KBM-7 (cell line): ENCODE data around the gene SPACA7.

Source experiments
- DNase-seq: peaks from one replicate; pipeline ENCODE4 v3.0.0-alpha.2; 2015
- in situ Hi-C: fragments of 300-500 bp; cut with MboI; formaldehyde crosslinking; loops from 2 replicates; pipeline ENCODE4 v1.14.3; 2020; ENCODE audit warnings: low sequenced_read_pairs, low pct_unique_long_range_greater_than_20kb, mixed read lengths

Gene SPACA7

DNA sequence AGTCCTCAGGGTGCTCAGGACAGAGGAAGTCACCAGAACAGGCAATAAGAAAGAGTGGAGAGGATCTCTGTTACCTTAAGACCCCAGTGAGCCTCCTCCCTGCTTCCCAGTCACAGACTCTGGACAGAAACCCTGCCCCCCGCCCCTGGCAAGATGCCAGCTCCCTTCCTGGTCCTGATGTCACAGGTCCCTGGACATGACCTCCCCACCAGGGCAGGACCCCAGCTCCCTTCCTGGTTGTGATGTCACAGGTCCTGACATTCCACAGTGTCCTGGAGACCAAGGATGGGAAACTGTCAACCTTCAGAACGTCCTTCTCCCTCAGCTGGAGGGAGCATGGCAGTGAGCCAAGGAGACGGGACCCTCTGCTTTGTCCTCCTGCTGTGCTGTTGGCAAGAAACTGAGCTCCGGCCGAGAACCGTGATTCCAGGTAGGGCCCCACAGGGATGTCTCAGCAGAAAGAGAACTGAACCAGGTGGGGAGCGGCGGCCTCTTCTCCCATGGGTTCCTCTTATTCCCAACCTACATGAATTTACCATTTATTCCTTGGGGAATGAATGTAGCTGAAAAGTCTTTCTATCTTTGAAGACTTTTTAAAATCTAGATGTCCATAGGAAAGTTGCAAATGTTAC is at the start of gene SPACA7:
Gene SPACA7 (plus strand): TSS at position 306 of the 632 bp plus-strand sequence. CDS start 31 bp downstream, at position 337.
- no peak for DNase-seq
- in situ Hi-C loops: no loop called here

- in situ Hi-C loops: no loop called here
These were observed 49.3 kb upstream of the SPACA7 start for GRCh38 chr13:112326821-112327370.

DNA sequence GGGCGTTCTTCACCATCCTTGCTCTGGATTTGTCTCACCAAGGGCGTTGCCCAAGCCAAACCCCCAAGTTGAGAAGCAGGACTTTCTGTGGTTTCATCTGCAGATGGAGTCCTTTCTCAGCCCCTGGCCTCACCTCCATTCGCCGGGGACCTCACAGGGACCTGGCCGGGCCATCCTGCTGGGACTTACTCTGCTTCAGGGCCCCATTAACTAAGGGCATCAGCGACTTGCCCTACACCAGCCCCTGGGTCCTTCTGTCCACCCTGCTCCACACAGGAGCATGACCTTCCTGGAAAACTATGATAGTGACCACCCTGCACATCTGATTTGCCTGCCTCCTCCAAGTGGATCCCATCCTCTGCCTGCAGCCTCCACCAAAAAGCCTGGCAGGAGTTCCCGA is 47.2 kb upstream of the SPACA7 start:
- no peak for DNase-seq
- in situ Hi-C loops: no loop called here

More at GRCh38 chr13:112326821-112327370, 49.3 kb upstream of the SPACA7 start:
- DNase-seq: no peak

- no peak for DNase-seq
- in situ Hi-C loops: no loop called here
These were observed 46.8 kb upstream of the SPACA7 start for GRCh38 chr13:112329376-112329775.

DNA sequence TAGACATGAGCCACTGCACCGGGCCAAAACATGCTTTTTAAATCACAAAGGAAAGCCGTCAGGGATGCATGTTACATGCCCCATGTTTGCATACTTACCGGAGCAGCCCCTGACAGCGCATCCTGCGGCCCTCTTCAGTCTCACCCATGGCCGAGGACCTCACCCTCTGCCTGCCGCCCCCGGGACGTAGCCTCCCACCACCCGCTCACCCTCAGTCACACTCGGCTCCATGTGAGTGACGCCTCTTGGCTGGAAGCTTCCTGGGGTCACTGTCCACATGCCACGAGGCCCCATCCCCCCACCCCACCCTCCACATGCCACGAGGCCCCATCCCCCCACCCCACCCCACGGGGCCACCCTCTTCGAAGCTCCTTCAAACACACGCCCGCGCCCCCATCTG is 46.1 kb upstream of the SPACA7 start:
- no peak for DNase-seq
- in situ Hi-C loops: no loop called here

DNA sequence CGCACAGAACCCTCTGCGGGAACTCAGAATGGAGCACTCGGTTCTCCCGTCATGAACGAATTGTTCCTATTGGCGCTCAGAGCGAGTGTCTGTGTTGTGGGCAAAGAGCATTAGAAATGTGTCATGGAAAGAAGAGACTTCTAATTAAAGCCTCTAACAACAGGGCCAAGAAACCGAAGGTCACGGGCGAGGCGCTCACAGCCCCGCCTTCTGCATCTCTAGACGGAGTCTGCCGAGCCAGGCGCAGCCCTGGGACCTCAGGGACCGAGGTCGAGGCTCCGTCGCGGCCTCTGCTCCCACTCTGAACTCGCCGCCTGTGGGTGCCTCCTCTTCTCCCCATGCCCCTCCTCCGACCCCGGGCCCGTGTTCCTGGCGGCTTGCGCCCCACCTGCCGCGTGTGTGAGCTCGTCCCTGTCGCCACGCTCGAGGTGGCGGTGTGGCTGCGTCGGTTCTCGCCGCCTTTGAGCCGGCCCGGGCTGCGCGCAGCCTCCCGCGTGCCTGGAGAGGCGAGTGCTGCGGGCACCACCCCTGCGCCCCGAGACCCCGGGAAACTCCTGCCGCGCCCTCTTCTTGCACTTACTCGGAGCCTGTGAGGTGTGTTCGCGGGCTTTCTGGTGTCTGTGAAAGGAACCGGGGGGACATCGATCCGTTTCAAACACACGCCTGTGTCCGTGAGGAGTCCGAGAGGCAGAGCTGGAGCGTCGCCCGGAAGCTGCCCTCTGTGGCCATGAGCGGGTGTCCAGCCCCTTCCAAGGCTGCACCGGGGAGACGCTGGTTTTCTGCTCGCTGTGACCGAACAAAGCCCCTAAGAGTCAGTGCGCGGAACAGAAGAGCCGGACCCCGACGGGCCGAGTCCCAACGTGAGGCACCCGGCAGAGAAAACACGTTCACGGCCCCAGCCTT is 45.4 kb upstream of the SPACA7 start:
- no peak for DNase-seq
- in situ Hi-C loops: no loop called here

DNA sequence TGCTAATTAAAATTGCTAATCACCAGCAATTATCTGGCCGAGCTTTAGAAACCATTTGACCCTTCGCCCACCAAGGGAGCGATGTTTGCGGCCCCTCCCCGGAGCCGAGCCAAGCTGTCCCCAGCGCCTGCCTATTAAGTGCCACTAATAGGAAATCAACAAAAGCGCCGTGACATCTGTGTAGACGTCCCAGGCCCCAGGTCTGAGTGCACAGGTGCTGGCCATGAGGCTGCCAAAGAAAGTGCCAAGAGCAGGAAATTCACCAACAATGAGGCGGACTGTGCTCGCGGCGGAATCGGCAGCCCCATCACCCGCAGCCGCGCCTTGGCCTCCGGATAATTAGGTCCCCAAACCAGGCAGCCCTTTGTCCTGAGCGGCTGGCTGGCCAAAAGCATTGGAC is 44.5 kb upstream of the SPACA7 start:
- in situ Hi-C loops: no loop called here
- DNase-seq: no peak

- in situ Hi-C loops: no loop called here
These were observed 43.4 kb upstream of the SPACA7 start for GRCh38 chr13:112332727-112333126.

DNA sequence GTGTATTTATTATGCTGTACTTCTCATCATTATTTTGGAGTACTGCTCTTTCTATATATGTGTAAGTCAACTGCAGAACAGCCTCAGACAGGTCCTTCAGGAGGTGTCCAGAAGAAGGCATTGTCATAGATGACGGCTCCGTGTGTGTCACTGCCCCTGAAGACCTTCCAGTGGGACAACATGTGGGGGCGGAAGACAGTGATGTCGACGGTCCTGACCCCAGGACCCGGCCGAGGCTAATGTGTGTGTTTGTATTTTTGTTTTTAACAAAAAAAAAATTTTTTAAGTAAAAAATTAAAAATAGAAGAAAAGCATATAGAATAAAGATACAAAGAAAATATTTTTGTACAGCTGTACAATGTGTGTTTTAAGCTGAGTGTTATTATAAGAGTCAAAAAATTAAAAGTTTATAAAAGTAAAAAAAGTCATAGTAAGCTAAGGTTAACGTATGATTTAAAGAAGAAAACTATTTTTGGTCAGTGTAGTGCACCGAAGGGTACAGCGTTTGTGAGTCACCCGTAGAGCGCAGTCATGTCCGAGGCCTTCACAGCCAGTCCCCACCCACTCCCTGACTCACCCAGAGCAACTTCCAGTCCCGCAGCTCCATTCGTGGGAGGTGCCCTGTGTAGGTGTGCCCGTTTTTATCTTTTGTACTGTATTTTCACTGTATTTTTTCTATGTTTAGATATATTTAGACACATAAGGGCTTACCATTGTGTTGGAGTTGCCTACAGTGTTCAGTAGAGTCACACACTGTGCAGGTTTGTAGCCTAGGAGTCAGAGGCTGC is 42.2 kb upstream of the SPACA7 start:
- in situ Hi-C loops: no loop called here
- no peak for DNase-seq

More at GRCh38 chr13:112332727-112333126, 43.4 kb upstream of the SPACA7 start:
- no peak for DNase-seq

DNA sequence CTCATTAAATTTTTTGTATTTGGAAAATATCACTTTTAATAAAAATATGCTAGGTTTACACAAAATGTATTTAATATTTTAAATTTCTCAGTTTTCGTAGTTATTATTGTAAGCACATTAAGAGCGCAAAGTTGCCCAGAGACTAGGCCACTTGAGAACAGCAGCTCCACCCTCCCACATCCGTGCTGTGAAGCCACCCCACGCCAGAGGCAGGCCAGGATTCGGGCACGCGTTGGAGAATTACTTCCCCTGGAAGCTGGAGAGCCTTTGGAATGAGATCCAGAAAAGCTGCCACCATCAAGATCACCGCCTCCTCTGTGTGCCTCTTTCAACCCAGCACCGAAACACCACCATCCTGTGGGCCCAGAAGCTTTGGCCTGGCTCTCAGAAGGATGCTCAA is 41.0 kb upstream of the SPACA7 start:
- no peak for DNase-seq
- in situ Hi-C loops: no loop called here

GRCh38 chr13:112341446-112341845 is 34.7 kb upstream of the SPACA7 start:
- in situ Hi-C loops: no loop called here
- no peak for DNase-seq

DNA sequence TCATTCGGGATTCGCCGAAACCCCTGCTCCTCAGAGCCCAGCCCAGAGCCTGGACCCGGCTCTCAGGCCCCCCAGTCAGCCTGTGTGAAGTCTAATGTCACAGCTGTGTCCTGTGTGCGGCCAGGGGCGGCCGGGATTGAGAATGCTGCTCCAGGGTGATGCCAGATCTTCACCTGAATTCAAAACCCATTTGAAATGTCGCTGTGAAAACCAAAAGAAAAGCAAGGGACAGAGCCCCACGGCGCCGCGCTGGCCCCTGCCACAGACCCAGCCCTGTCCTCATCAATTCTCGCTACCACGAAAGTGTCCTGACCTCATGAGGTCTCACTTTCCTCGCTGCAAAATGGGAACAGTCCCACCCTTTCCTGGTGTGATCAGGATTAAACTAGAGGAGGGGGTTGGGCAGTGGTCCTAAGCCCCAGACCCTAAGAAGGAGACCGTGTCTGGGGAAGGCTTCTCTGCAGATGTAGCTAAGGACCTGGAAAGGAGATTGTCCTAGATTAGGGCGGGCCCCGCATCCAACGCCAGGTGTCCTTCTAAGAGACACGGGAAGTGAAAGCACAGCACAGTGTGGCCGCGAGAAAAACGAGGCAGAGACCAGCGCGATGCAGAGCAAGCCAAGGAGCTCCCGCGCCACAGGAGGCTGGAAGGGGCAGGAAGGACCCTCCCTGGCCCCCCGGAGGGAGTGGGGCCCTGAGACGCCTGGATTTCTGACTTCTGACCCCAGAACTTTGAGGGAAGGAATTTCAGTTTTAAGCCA is 34.0 kb upstream of the SPACA7 start:
- DNase-seq: no peak
- in situ Hi-C loops: no loop called here

GRCh38 chr13:112342841-112343361 is 33.3 kb upstream of the SPACA7 start:
- DNase-seq: no peak
- in situ Hi-C loops: no loop called here

GRCh38 chr13:112343591-112343990 is 32.6 kb upstream of the SPACA7 start:
- no peak for DNase-seq
- in situ Hi-C loops: no loop called here

- in situ Hi-C loops: no loop called here
- DNase-seq: no peak
These were observed 30.4 kb upstream of the SPACA7 start for GRCh38 chr13:112345826-112346172.

- no peak for DNase-seq
These were observed 29.8 kb upstream of the SPACA7 start for GRCh38 chr13:112346173-112346898.

GRCh38 chr13:112346899-112347229 is 29.3 kb upstream of the SPACA7 start:
- DNase-seq: no peak
- in situ Hi-C loops: no loop called here

More at GRCh38 chr13:112346173-112346898, 29.8 kb upstream of the SPACA7 start:
- in situ Hi-C loops: no loop called here

DNA sequence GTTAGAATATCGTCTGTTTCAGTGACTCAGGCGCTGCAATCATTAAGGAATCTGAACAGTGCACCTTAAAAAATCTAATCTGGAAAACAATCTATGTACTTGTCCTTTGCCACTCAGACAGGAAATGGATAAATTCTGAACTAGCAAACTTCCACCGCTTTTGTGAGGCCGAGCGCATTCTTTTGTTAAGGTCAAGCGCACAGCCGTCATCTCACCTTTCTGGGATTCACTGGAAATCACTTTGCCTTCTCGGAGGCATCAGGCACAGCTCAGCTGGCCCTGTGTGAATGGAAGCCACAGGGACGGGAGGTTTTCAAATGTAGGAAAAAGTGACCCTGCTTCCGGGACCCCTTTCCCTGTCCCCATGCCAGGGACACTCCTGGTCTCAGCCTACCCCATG is 28.2 kb upstream of the SPACA7 start:
- DNase-seq: no peak
- in situ Hi-C loops: no loop called here
